H1 (cell line): ENCODE data around the gene KIAA1328. TPM values are rescaled to one million over a fixed set of nuclear protein-coding genes. Genes with fewer than 3 reads are reported as not detected.

ENCODE experiments used
- CTCF ChIA-PET: fragments of 300-600 bp; sonication (Branson Sonifier 250); formaldehyde crosslinking; loops from one replicate; lab custom pipeline; 2021; ENCODE audit not compliant: partially characterized antibody; lab: Charles Lee
- POLR2A ChIA-PET: fragments of 300-600 bp; sonication (Branson Sonifier 250); formaldehyde crosslinking; loops from one replicate; lab custom pipeline; 2021; ENCODE audit warnings: inconsistent platforms; ENCODE audit not compliant: partially characterized antibody; lab: Charles Lee
- DNase-seq, 2 experiments: peaks; one replicate each; pipeline versions ENCODE4 v3.0.0 to v3.0.0-alpha.2; 2010 to 2022; ENCODE audit warnings: low spot score in 2 of 2, low read depth in 1 of 2, mixed read lengths in 1 of 2
- FAIRE-seq: peaks from 2 replicates; lab custom pipeline; 2011; peaks lifted over from hg19 to GRCh38; lab: Jason Lieb, UNC
- H2AFZ ChIP-seq: 2 replicates; pipeline ENCODE4 v1.8.1; 2012; ENCODE audit warnings: low read length, inconsistent platforms
- H2AK5ac ChIP-seq: 2 replicates; pipeline ENCODE4 v1.6.1; 2013; ENCODE audit warnings: low read depth, low read length
- H2BK120ac ChIP-seq: replicated peaks from 2 replicates; pipeline ENCODE3; 2013; ENCODE audit warnings: low read depth, low read length, inconsistent platforms
- H2BK12ac ChIP-seq: 2 replicates; pipeline ENCODE4 v1.6.1; 2013; ENCODE audit warnings: low read depth, low read length
- H2BK15ac ChIP-seq: 2 replicates; pipeline ENCODE4 v1.6.1; 2013; ENCODE audit warnings: low read length
- H2BK20ac ChIP-seq: 2 replicates; pipeline ENCODE4 v1.6.1; 2013; ENCODE audit warnings: low read length
- H2BK5ac ChIP-seq: 2 replicates; pipeline ENCODE4 v1.6.1; 2013; ENCODE audit warnings: low read depth, low read length
- H3K14ac ChIP-seq: 2 replicates; pipeline ENCODE4 v1.6.1; 2013; ENCODE audit warnings: inconsistent platforms; ENCODE audit not compliant: insufficient read length
- H3K18ac ChIP-seq: 2 replicates; pipeline ENCODE4 v1.6.1; 2013; ENCODE audit warnings: low read length; ENCODE audit errors: extremely low read depth
- H3K23ac ChIP-seq: 2 replicates; pipeline ENCODE4 v1.6.1; 2013; ENCODE audit warnings: inconsistent platforms; ENCODE audit not compliant: insufficient read length
- H3K23me2 ChIP-seq: 2 replicates; pipeline ENCODE4 v1.6.1; 2013; ENCODE audit warnings: low read depth, low read length
- H3K27ac ChIP-seq: 2 replicates; pipeline ENCODE4 v1.6.1; 2011; ENCODE audit warnings: low read depth, low read length, inconsistent platforms
- H3K27me3 ChIP-seq, 4 experiments: replicated peaks in 1 of 4; 1 replicate in 1 of 4; 2 replicates in 3 of 4; pipeline versions ENCODE4 v1.6.1 to v1.8.1; 2011 to 2013; ENCODE audit warnings: low read length in 3 of 4, mild to moderate bottlenecking in 3 of 4, inconsistent platforms in 2 of 4, mixed read lengths in 2 of 4, moderate library complexity in 1 of 4; ENCODE audit not compliant: control insufficient read depth in 3 of 4, insufficient read depth in 3 of 4; ENCODE audit errors: extremely low read depth in 1 of 4
- H3K36me3 ChIP-seq, 4 experiments: 2 replicates each; pipeline versions ENCODE4 v1.6.1 to v1.8.1; 2011 to 2013; ENCODE audit warnings: mild to moderate bottlenecking in 4 of 4, low read length in 3 of 4, moderate library complexity in 2 of 4, control low read depth in 1 of 4, inconsistent platforms in 1 of 4; ENCODE audit not compliant: insufficient read depth in 4 of 4, control insufficient read depth in 2 of 4
- H3K4ac ChIP-seq: replicated peaks from 2 replicates; pipeline ENCODE3; 2013; ENCODE audit warnings: low read length, low read depth, mixed read lengths, inconsistent platforms; ENCODE audit not compliant: insufficient read length
- H3K4me1 ChIP-seq, 4 experiments: replicated peaks in 1 of 4; 1 replicate in 1 of 4; 2 replicates in 3 of 4; pipeline versions ENCODE4 v1.6.1 to v1.8.1; 2011 to 2013; ENCODE audit warnings: low read length in 3 of 4, inconsistent platforms in 2 of 4, mixed read lengths in 1 of 4; ENCODE audit not compliant: insufficient read depth in 4 of 4, control insufficient read depth in 3 of 4
- H3K4me2 ChIP-seq, 2 experiments: 2 replicates each; pipeline versions ENCODE4 v1.6.1 to v1.8.1; 2011 to 2013; ENCODE audit warnings: low read depth in 2 of 2, low read length in 2 of 2, control low read depth in 1 of 2, inconsistent platforms in 1 of 2, mild to moderate bottlenecking in 1 of 2; ENCODE audit not compliant: insufficient read depth in 1 of 2
- H3K4me3 ChIP-seq, 4 experiments: fragments of 200-600, 300-600 bp in 1 of 4; sonication (generic), shearing (Covaris generic), sonication (Bioruptor Twin) in 1 of 4; 2 replicates each; pipeline versions ENCODE4 v1.5.1 to v1.8.1; 2011 to 2016; ENCODE audit warnings: low read length in 4 of 4, low read depth in 3 of 4, control low read depth in 2 of 4, inconsistent platforms in 2 of 4, mild to moderate bottlenecking in 2 of 4, mixed read lengths in 1 of 4, moderate library complexity in 1 of 4; ENCODE audit not compliant: insufficient read depth in 2 of 4; ENCODE audit errors: extremely low read depth in 1 of 4
- H3K56ac ChIP-seq: replicated peaks from 2 replicates; pipeline ENCODE3; 2013; ENCODE audit warnings: low read depth, mild to moderate bottlenecking, mixed read lengths, low read length, inconsistent platforms; ENCODE audit not compliant: insufficient read length
- H3K79me1 ChIP-seq: 2 replicates; pipeline ENCODE4 v1.6.1; 2013; ENCODE audit warnings: low read depth, low read length, control low read depth
- H3K79me2 ChIP-seq, 2 experiments: 2 replicates each; pipeline versions ENCODE4 v1.6.1 to v1.8.1; 2012 to 2013; ENCODE audit warnings: low read length in 2 of 2, mild to moderate bottlenecking in 2 of 2, inconsistent platforms in 1 of 2; ENCODE audit not compliant: insufficient read depth in 2 of 2, control insufficient read depth in 1 of 2
- H3K9ac ChIP-seq, 4 experiments: replicated peaks in 1 of 4; 1 replicate in 1 of 4; 2 replicates in 3 of 4; pipeline versions ENCODE4 v1.6.1 to v1.8.1; 2011 to 2013; ENCODE audit warnings: low read depth in 3 of 4, low read length in 3 of 4, control low read depth in 2 of 4, mild to moderate bottlenecking in 2 of 4, moderate library complexity in 2 of 4, inconsistent platforms in 1 of 4; ENCODE audit errors: extremely low read depth in 1 of 4
- H3K9me3 ChIP-seq, 2 experiments: 2 replicates each; pipeline versions ENCODE4 v1.6.1 to v1.8.1; 2012 to 2013; ENCODE audit warnings: mild to moderate bottlenecking in 2 of 2, moderate library complexity in 2 of 2, control low read depth in 1 of 2, inconsistent platforms in 1 of 2, low read depth in 1 of 2, low read length in 1 of 2, mixed read lengths in 1 of 2; ENCODE audit not compliant: insufficient read depth in 2 of 2
- H4K20me1 ChIP-seq, 2 experiments: replicated peaks in 1 of 2; 2 replicates each; pipeline versions ENCODE3 to v1.8.1; 2011 to 2013; ENCODE audit warnings: inconsistent platforms in 2 of 2, low read length in 2 of 2, mild to moderate bottlenecking in 1 of 2; ENCODE audit not compliant: insufficient read depth in 2 of 2, control insufficient read depth in 1 of 2
- H4K5ac ChIP-seq: 2 replicates; pipeline ENCODE4 v1.6.1; 2013; ENCODE audit warnings: low read length, low read depth, mixed read lengths, inconsistent platforms; ENCODE audit not compliant: insufficient read length
- H4K8ac ChIP-seq: 2 replicates; pipeline ENCODE4 v1.8.0; 2013; ENCODE audit warnings: mild to moderate bottlenecking, moderate library complexity, low read length, inconsistent platforms; ENCODE audit not compliant: insufficient read depth; ENCODE audit errors: extremely low read depth
- H4K91ac ChIP-seq: replicated peaks from 2 replicates; pipeline ENCODE3; 2013; ENCODE audit warnings: low read length, mixed read lengths, inconsistent platforms; ENCODE audit not compliant: insufficient read length
- GTF2F1 ChIP-seq: IDR thresholded peaks from 2 replicates; pipeline ENCODE4 v1.6.1; 2012; ENCODE audit warnings: low read depth, low read length, improper control_type of control experiment, borderline replicate concordance
- PHF8 ChIP-seq: fragments of 200-600 bp; sonication (generic); conservative IDR thresholded peaks from 2 replicates; pipeline ENCODE4 v1.7.1; 2012; ENCODE audit warnings: low read depth, mild to moderate bottlenecking, inconsistent platforms, low read length, moderate library complexity
- POU5F1 ChIP-seq: IDR thresholded peaks from 2 replicates; pipeline ENCODE4 v1.6.1; 2011; ENCODE audit warnings: low read depth, mild to moderate bottlenecking, low read length, moderate library complexity
- SUZ12 ChIP-seq: fragments of 200-600 bp; sonication (generic); IDR thresholded peaks from 2 replicates; pipeline ENCODE4 v1.6.1; 2012; ENCODE audit warnings: mild to moderate bottlenecking, inconsistent platforms, low read length, moderate library complexity, mixed read lengths
- WGBS, 2 experiments: shearing (Covaris generic) in 1 of 2; methylation state at CpG; one replicate each; pipeline versions ENCODE4 v1.1.6 to v1.1.7; 2013 to 2015; ENCODE audit warnings: low lambda C conversion rate in 2 of 2, mixed read lengths in 2 of 2, inconsistent platforms in 1 of 2, low coverage in 1 of 2, missing lambda C conversion rate in 1 of 2; ENCODE audit not compliant: insufficient replicate concordance in 2 of 2, insufficient coverage in 1 of 2, insufficient read length in 1 of 2; ENCODE audit errors: extremely low coverage in 1 of 2, missing lambda C conversion rate in 1 of 2; 5-methylcytosine and 5-hydroxymethylcytosine counted together
- polyA plus RNA-seq, 7 experiments: library from polyadenylated mRNA; depleted of rRNA in 3 of 7; stranded (reverse) in 5 of 7; unstranded in 2 of 7; fragments of >200 nt in 5 of 7; fragments of 200-250 nt in 2 of 7; gene quantifications; 1 replicate in 5 of 7; 2 replicates in 1 of 7; 4 replicates in 1 of 7; pipeline versions ENCODE4 v1.2.1 to v1.2.3, GENCODE V29; 2011 to 2013; ENCODE audit warnings: missing spikeins in 2 of 7, mixed read lengths in 2 of 7
- total RNA-seq: library from RNA; stranded (reverse); fragmentation: NEBNext Ultra II Directional; extraction: Animal tissue kit (Norgen Biotek cat#: 25700); gene quantifications from 2 replicates; pipeline ENCODE4 v1.2.1, GENCODE V29; 2021

The KIAA1328 gene
- total and polyA plus RNA-seq, 2 of the 8 experiments (the other 6 are each of a cell fraction or from before 2014, with no cell fraction given), result 2.6 to 5.7 TPM

DNA sequence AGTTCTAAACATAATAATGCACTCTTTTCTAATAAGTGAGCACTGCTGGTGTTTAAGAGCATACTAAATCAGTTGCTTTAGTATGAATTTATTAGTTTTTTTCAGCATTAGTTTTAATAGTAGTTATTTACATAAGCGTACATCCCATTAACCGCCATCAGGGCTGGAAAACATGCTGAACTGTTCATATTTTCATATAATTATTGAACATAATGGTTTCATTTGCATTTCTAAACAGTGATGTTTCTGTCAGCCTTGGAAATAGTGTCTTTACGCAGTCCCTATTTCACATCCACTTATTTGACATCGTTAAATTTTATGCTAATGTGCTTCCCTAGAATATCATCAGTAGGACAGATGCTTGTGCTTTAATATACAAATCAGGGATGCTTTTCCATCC lies 71.5 kb downstream of the KIAA1328 start:
- Histone ChIP-seq H3K9ac (no peak overlapping the region), H2AK5ac (no peak overlapping the region), H3K23me2 (no peaks in the 10 kb centered on the region), H2BK120ac (no peak overlapping the region), H3K14ac (no peak overlapping the region), H3K27me3 (no peaks in the 10 kb centered on the region), H3K4ac (no peak overlapping the region), H4K5ac (no peak overlapping the region), H2BK5ac (no peak overlapping the region), H4K20me1 (no peaks in the 10 kb centered on the region), H2BK15ac (no peak overlapping the region), H3K18ac (no peak overlapping the region), H3K79me1 (no peaks in the 10 kb centered on the region), H3K79me2 (no peaks in the 10 kb centered on the region), H3K4me1 (no peaks in the 10 kb centered on the region), H2AFZ (no peak overlapping the region), H3K4me3 (no peak overlapping the region), H3K36me3 (no peaks in the 10 kb centered on the region), H3K27ac (no peak overlapping the region), H3K23ac (no peak overlapping the region), H3K9me3 (peaks cover 0 to 2% of the 10 kb centered on the region in 2 experiments; a peak in 1 of 4 replicates), H4K8ac (no peak overlapping the region), H2BK20ac (no peak overlapping the region), H4K91ac (no peak overlapping the region), H3K4me2 (no peak overlapping the region), H2BK12ac (no peak overlapping the region), H3K56ac (no peak overlapping the region)
- DNase-seq (no peak), FAIRE-seq (no peak)
- WGBS, 2 experiments, result 98% methylated on average over 4 of the region's 4 CpGs; no CpG with 5 or more reads in 1 of the 2 experiments
- POLR2A ChIA-PET, result no interaction called here
- TF ChIP-seq POU5F1 (no peak), GTF2F1 (no peak), PHF8 (no peak), SUZ12 (no peak)
- CTCF ChIA-PET, result no interaction called here
